ENCODE results near the gene DOC2A. TPM values are rescaled to one million over a fixed set of nuclear protein-coding genes. Genes with fewer than 3 reads are reported as not detected.
A peak's percentile ranks its signal among the peaks of the same experiment; 100 is the strongest.

Gene DOC2A
- total and polyA plus RNA-seq, 2 of the 4 experiments (the other 2 are of a cell fraction), result under 0.01 to 0.48 TPM

DNA sequence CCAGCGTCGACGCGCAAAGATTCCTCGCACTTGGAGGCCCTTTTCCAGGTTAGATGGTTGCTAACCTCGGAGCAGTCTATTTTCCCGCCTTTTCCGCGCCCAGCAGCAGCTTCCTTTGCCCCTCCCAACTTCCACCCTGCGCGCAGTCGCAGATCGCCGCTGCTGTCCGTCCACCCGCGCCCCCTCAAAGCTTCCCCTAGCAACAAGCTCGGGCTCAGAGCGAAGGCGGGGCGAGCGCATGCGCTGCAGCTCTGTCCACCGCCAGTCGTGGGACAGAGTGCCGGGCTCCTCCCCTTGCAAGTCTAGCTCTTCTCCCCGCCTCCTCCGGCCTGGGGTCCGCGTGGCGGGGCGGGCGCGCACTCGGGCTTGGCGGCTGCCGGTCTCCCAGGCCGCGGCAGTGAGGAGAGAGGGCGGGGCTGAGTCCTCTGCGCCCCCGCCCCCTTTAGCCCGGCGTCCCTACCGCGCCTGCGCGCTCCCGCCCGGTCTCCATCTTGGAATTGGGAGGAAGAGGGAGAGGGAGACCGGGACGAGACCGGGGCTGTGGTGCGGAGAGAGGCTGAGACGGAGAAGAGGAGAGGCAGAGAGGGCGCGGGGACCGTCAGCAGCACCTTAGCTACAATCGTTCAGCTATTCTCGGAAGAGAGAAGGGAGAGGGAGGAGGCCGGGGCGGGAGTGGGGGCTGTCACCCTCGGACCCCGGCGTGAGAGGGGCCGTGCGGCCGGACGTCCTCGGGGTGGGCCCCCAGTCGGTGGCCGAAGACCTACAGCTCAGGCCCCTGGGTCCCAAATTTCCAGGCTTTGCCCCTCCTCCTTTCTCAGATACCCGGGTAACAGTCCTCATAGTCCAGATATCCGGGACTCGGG is 37.2 kb downstream of the DOC2A start, which contains the start of gene TAOK2 (continued):
- TF ChIP-seq USF2 (IDR thresholded peaks at IDR 0.05; ENCODE audit: low read depth, low read length), result no peak

GRCh38 chr16:29972992-29973383 is 37.8 kb downstream of the DOC2A start:
- in situ Hi-C loops (cut with MboI; ENCODE audit: low sequenced_read_pairs), result no loop called here
- no peak overlapping the region for H3K4ac ChIP-seq (ENCODE audit: low read depth, low read length)
- no peak overlapping the region for H2BK120ac ChIP-seq (ENCODE audit: low read depth, low read length)
- peaks cover 19% of the 10 kb centered on the region for H3K36me3 ChIP-seq (ENCODE audit: control insufficient read depth, insufficient read depth, low read length)
- H3K9me1 ChIP-seq (ENCODE audit: insufficient read depth, low read length), result peaks cover 20% of the 10 kb centered on the region
- CTCF ChIA-PET, result interaction anchor here (1.1 to 1.3 kb wide), 2 partner anchors 11 to 12 kb away, joined by 3 read pairs; partner anchors contain the start of gene TMEM219
- no peak overlapping the region for H3K18ac ChIP-seq (ENCODE audit: low read depth, low read length)
- no peaks in the 10 kb centered on the region for H3K27me3 ChIP-seq (ENCODE audit: control insufficient read depth, insufficient read depth, low read length)
- H3K56ac ChIP-seq (ENCODE audit: extremely low read depth, insufficient read depth, low read length), result no peak overlapping the region
- H3K27ac ChIP-seq (ENCODE audit: insufficient read depth, low read length), result no peak overlapping the region
- H2AFZ ChIP-seq (replicated peaks; ENCODE audit: low read length, poor library complexity), result peak overlapping the region; percentile 97
- BruUV-seq (replicated peaks), result no TSS peak
- H4K8ac ChIP-seq (ENCODE audit: low read depth in 2 of 2, low read length in 2 of 2), result peak overlapping the region; percentile 48 to 65; a peak in 3 of 4 replicates
- H3K4me3 ChIP-seq (ENCODE audit: insufficient read depth, low read depth, low read length), result no peak overlapping the region
- no peak overlapping the region for H3K23ac ChIP-seq (ENCODE audit: low read depth, low read length)
- H3K4me2 ChIP-seq (ENCODE audit: low read depth, low read length), result peak overlapping the region; percentile 34; the same call in 1 of the 2 replicates
- DNase-seq (no peak), ATAC-seq (ENCODE audit: low read depth) (no peak)
- H2BK15ac ChIP-seq (ENCODE audit: low read depth, low read length), result no peak overlapping the region
- H3K9ac ChIP-seq (ENCODE audit: low read depth, low read length), result no peak overlapping the region
- peak overlapping the region; percentile 2; the same call in 1 of the 2 replicates for H4K5ac ChIP-seq (ENCODE audit: low read depth, low read length)
- H3K14ac ChIP-seq (replicated peaks; ENCODE audit: low read depth, low read length), result no peak overlapping the region
- dilution Hi-C loops (cut with HindIII; ENCODE audit: low sequenced_read_pairs, unreplicated experiment), result no loop called here
- intact Hi-C loops (cut with micrococcal nuclease), result loop anchor here (1.0 to 5.0 kb wide), 3 partner anchors 46 to 110 kb away; partner anchors contain the start of genes ASPHD1, CDIPT and KCTD13
- H3K9me3 ChIP-seq (ENCODE audit: control insufficient read depth, insufficient read depth, low read length), result no peaks in the 10 kb centered on the region
- no peak overlapping the region for H2AK9ac ChIP-seq (replicated peaks; ENCODE audit: low read depth, low read length, poor library complexity)
- POLR2A ChIA-PET (ENCODE audit: unreplicated experiment), result interaction anchor here (1.1 to 1.3 kb wide), 3 partner anchors 10 to 23 kb away, joined by 4 to 8 read pairs (median 5); partner anchors contain the start of gene TMEM219
- WGBS, 2 experiments (ENCODE audit: extremely low coverage in 2 of 2, insufficient read length in 1 of 2), result 61% methylated on average over 6 of the region's 6 CpGs; no CpG with 5 or more reads in 1 of the 2 experiments
- H4K91ac ChIP-seq (ENCODE audit: insufficient read depth, low read depth, low read length), result no peak overlapping the region
- H3K4me1 ChIP-seq (ENCODE audit: control insufficient read depth, insufficient read depth, low read length), result peaks cover 13% of the 10 kb centered on the region; the same call in 1 of the 2 replicates
- H2BK5ac ChIP-seq (ENCODE audit: low read depth, low read length, poor library complexity, severe bottlenecking), result no peak overlapping the region
- peaks cover 39% of the 10 kb centered on the region for H4K20me1 ChIP-seq (ENCODE audit: insufficient read depth, low read length)
- H3K79me1 ChIP-seq (ENCODE audit: low read depth in 1 of 2, low read length in 2 of 2), result peaks cover 0 to 43% of the 10 kb centered on the region in 2 experiments
- H2AK5ac ChIP-seq (ENCODE audit: low read depth, low read length), result no peak overlapping the region
- no peak overlapping the region for H2BK20ac ChIP-seq (ENCODE audit: low read depth, low read length)
- TF ChIP-seq CEBPB (IDR thresholded peaks at IDR 0.05; ENCODE audit: low read depth, low read length) (no peak), MAZ (IDR thresholded peaks at IDR 0.05; ENCODE audit: borderline replicate concordance, low read depth, low read length) (no peak), SMC3 (IDR thresholded peaks at IDR 0.05; ENCODE audit: low read depth, low read length) (no peak), CHD1 (IDR thresholded peaks at IDR 0.05; ENCODE audit: low read depth, low read length) (no peak), USF2 (IDR thresholded peaks at IDR 0.05; ENCODE audit: low read depth, low read length) (no peak), RCOR1 (IDR thresholded peaks at IDR 0.05; ENCODE audit: insufficient replicate concordance, low read length) (no peak), MAFK (IDR thresholded peaks at IDR 0.05; ENCODE audit: low read depth, low read length) (no peak), FOS (IDR thresholded peaks at IDR 0.05; ENCODE audit: low read depth, low read length) (no peak), RFX5 (IDR thresholded peaks at IDR 0.05; ENCODE audit: low read depth, low read length) (no peak), NFE2L2 (IDR thresholded peaks at IDR 0.05; ENCODE audit: low read depth, low read length) (no peak), MXI1 (IDR thresholded peaks at IDR 0.05; ENCODE audit: borderline replicate concordance, low read depth, low read length) (no peak)
- TF ChIP-seq, protein P1, sequence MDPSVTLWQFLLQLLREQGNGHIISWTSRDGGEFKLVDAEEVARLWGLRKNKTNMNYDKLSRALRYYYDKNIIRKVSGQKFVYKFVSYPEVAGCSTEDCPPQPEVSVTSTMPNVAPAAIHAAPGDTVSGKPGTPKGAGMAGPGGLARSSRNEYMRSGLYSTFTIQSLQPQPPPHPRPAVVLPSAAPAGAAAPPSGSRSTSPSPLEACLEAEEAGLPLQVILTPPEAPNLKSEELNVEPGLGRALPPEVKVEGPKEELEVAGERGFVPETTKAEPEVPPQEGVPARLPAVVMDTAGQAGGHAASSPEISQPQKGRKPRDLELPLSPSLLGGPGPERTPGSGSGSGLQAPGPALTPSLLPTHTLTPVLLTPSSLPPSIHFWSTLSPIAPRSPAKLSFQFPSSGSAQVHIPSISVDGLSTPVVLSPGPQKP (IDR thresholded peaks at IDR 0.05; ENCODE audit: borderline replicate concordance, low read depth, low read length), result no peak

Measured in IMR-90 (cell line).